Hepatocyte (in vitro differentiated cells): ENCODE measurements around the gene ITPKA. TPM values are rescaled to one million over a fixed set of nuclear protein-coding genes. Genes with fewer than 3 reads are reported as not detected.

Source experiments
- DNase-seq: peaks from one replicate; pipeline ENCODE4 v3.0.0-alpha.2; 2016; ENCODE audit warnings: low spot score
- H2AFZ ChIP-seq: fragments of 200-600 bp; sonication (generic); 2 replicates; pipeline ENCODE4 v1.6.0; 2016; ENCODE audit warnings: antibody characterized with exemption, mild to moderate bottlenecking
- H3K27ac ChIP-seq: fragments of 200-600 bp; sonication (generic); 2 replicates; pipeline ENCODE4 v1.5.1; 2016; ENCODE audit warnings: mild to moderate bottlenecking
- H3K27me3 ChIP-seq: fragments of 200-600 bp; sonication (generic); 2 replicates; pipeline ENCODE4 v1.6.1; 2016
- H3K36me3 ChIP-seq: fragments of 200-600 bp; sonication (generic); replicated peaks from 2 replicates; pipeline ENCODE4 v1.5.1; 2016; ENCODE audit warnings: low read depth; ENCODE audit not compliant: insufficient read depth
- H3K4me1 ChIP-seq: fragments of 200-600 bp; sonication (generic); 2 replicates; pipeline ENCODE4 v1.5.1; 2016; ENCODE audit warnings: mild to moderate bottlenecking, moderate library complexity; ENCODE audit not compliant: insufficient read depth
- H3K4me2 ChIP-seq: fragments of 200-600 bp; sonication (generic); 2 replicates; pipeline ENCODE4 v1.6.0; 2016
- H3K4me3 ChIP-seq: fragments of 200-600 bp; sonication (generic); 2 replicates; pipeline ENCODE4 v1.5.1; 2016; ENCODE audit warnings: mild to moderate bottlenecking
- H3K79me2 ChIP-seq: fragments of 200-600 bp; sonication (generic); 2 replicates; pipeline ENCODE4 v1.6.0; 2017; ENCODE audit warnings: mild to moderate bottlenecking
- H3K9me2 ChIP-seq: fragments of 200-600 bp; sonication (generic); replicated peaks from 2 replicates; pipeline ENCODE4 v1.6.0; 2017; ENCODE audit warnings: mild to moderate bottlenecking; ENCODE audit not compliant: insufficient read depth
- H3K9me3 ChIP-seq: fragments of 200-600 bp; sonication (generic); 2 replicates; pipeline ENCODE4 v1.5.1; 2016; ENCODE audit warnings: low read depth, mild to moderate bottlenecking
- H4K20me1 ChIP-seq: fragments of 200-600 bp; sonication (generic); 2 replicates; pipeline ENCODE4 v1.6.0; 2016; ENCODE audit warnings: mild to moderate bottlenecking; ENCODE audit not compliant: insufficient read depth, poor library complexity, severe bottlenecking
- CTCF ChIP-seq: fragments of 200-600 bp; sonication (generic); IDR thresholded peaks from 2 replicates; pipeline ENCODE4 v1.5.1; 2016; ENCODE audit warnings: antibody characterized with exemption, mild to moderate bottlenecking; ENCODE audit not compliant: poor library complexity
- EZH2 ChIP-seq: fragments of 200-600 bp; sonication (generic); IDR thresholded peaks from 2 replicates; pipeline ENCODE4 v1.6.1; 2016; ENCODE audit warnings: antibody characterized with exemption, mild to moderate bottlenecking, borderline replicate concordance
- EZH2phosphoT487 ChIP-seq: fragments of 200-600 bp; sonication (generic); IDR thresholded peaks from one replicate; pipeline ENCODE4 v1.6.1; 2018; ENCODE audit warnings: antibody characterized with exemption, mild to moderate bottlenecking, low read depth, moderate library complexity; ENCODE audit not compliant: unreplicated experiment, severe bottlenecking
- WGBS: methylation state at CpG from one replicate; pipeline ENCODE4 v1.1.6; 2016; ENCODE audit warnings: low lambda C conversion rate; ENCODE audit errors: missing lambda C conversion rate; 5-methylcytosine and 5-hydroxymethylcytosine counted together
- polyA plus RNA-seq: library from polyadenylated mRNA; unstranded; fragments of >200 nt; fragmentation: Nextera tagmentation; extraction: Ambion mirVana; gene quantifications from 2 replicates; pipeline ENCODE4 v1.2.1, GENCODE V29; 2016
- total RNA-seq: library from RNA; depleted of rRNA; stranded (reverse); fragments of >200 nt; gene quantifications from 2 replicates; pipeline ENCODE4 v1.2.3, GENCODE V29; 2014

ITPKA gene
- total and polyA plus RNA-seq, 2 experiments from 2014 or later, result 20.5 to 33.3 TPM

GRCh38 chr15:41483115-41483514, 10.6 kb upstream of the ITPKA start:
- Histone ChIP-seq H3K4me3 (no peak overlapping the region), H3K9me2 (no peaks in the 10 kb centered on the region), H3K9me3 (no peaks in the 10 kb centered on the region), H3K27ac (peak overlapping the region; percentile 83), H4K20me1 (no peaks in the 10 kb centered on the region), H3K4me1 (peaks cover 30% of the 10 kb centered on the region), H3K36me3 (peaks cover 5% of the 10 kb centered on the region), H3K27me3 (no peaks in the 10 kb centered on the region), H3K4me2 (peak overlapping the region; percentile 59), H2AFZ (no peak overlapping the region), H3K79me2 (no peaks in the 10 kb centered on the region)
- TF ChIP-seq EZH2 (no peak), EZH2phosphoT487 (no peak), CTCF (no peak)
- no peak for DNase-seq

- H3K4me2 ChIP-seq, result peak overlapping the region; percentile 59
- TF ChIP-seq EZH2 (no peak), EZH2phosphoT487 (no peak), CTCF (no peak)
- peak overlapping the region; percentile 83 for H3K27ac ChIP-seq
- H3K27me3 ChIP-seq, result no peaks in the 10 kb centered on the region
- no peaks in the 10 kb centered on the region for H3K9me2 ChIP-seq
- DNase-seq, result no peak
- no peak overlapping the region for H3K4me3 ChIP-seq
- H2AFZ ChIP-seq, result no peak overlapping the region
- WGBS, result 100% methylated on average over 2 of the region's 2 CpGs
- peaks cover 2% of the 10 kb centered on the region for H3K36me3 ChIP-seq
- H3K79me2 ChIP-seq, result no peaks in the 10 kb centered on the region
- peaks cover 30% of the 10 kb centered on the region for H3K4me1 ChIP-seq
- no peaks in the 10 kb centered on the region for H3K9me3 ChIP-seq
- H4K20me1 ChIP-seq, result no peaks in the 10 kb centered on the region
Observed at GRCh38 chr15:41483519-41483918, 10.2 kb upstream of the ITPKA start.

GRCh38 chr15:41484937-41485625, 8.6 kb upstream of the ITPKA start:
- no peak for DNase-seq
- H3K4me2 ChIP-seq, result no peak overlapping the region
- H3K36me3 ChIP-seq, result no peaks in the 10 kb centered on the region
- H3K79me2 ChIP-seq, result no peaks in the 10 kb centered on the region
- no peaks in the 10 kb centered on the region for H3K9me2 ChIP-seq
- TF ChIP-seq EZH2 (no peak), CTCF (no peak)
- no peaks in the 10 kb centered on the region for H4K20me1 ChIP-seq
- peaks cover 32% of the 10 kb centered on the region for H3K4me1 ChIP-seq
- no peak overlapping the region for H3K4me3 ChIP-seq
- no peaks in the 10 kb centered on the region for H3K9me3 ChIP-seq
- 86% methylated on average over 11 of the region's 11 CpGs for WGBS
- no peak overlapping the region for H2AFZ ChIP-seq
- H3K27me3 ChIP-seq, result no peaks in the 10 kb centered on the region
- H3K27ac ChIP-seq, result no peak overlapping the region
